Stomach (tissue), 4 donors: Measurements from ENCODE around the gene CFAP20.

Experiments
- CTCF ChIP-seq, 7 experiments: fragments of 450-650 bp in 4 of 7; fragments of 200-600 bp in 3 of 7; sonication (generic) in 3 of 7; IDR thresholded peaks; one replicate each; pipeline ENCODE4 v1.5.1; 2016 to 2019; ENCODE audit warnings: antibody characterized with exemption in 7 of 7, control low read depth in 2 of 7, mild to moderate bottlenecking in 1 of 7
- POLR2A ChIP-seq, 4 donors: fragments of 450-650 bp; IDR thresholded peaks; one replicate each; pipeline ENCODE4 v1.6.1; 2016; ENCODE audit warnings: antibody characterized with exemption in 4 of 4, control low read depth in 2 of 4, mild to moderate bottlenecking in 1 of 4, moderate library complexity in 1 of 4
- POLR2AphosphoS5 ChIP-seq, 3 donors: sonication (generic); formaldehyde crosslinking; IDR thresholded peaks; one replicate each; pipeline ENCODE4 v1.6.1; 2016; ENCODE audit warnings: antibody characterized with exemption in 3 of 3

GRCh38 chr16:58077796-58078195 is 51.4 kb downstream of the CFAP20 start:
- TF ChIP-seq POLR2AphosphoS5 (IDR thresholded peaks at IDR 0.05) (no peak), CTCF (IDR thresholded peaks at IDR 0.05) (no peak), POLR2A (IDR thresholded peaks at IDR 0.05) (no peak)
